GM21737 (cell line): Measurements from ENCODE around the gene EREG.
A peak's percentile ranks its signal among the peaks of the same experiment; 100 is the strongest.

Experiments
- ATAC-seq: cut with Tn5 transposase; IDR thresholded peaks from one replicate; pipeline ENCODE4 v1.9.1; 2021; ENCODE audit warnings: mild to moderate bottlenecking, moderate library complexity; ENCODE audit not compliant: unreplicated experiment

Gene EREG

GRCh38 chr4:74420863-74421262 is 55.9 kb downstream of the EREG start:
- ATAC-seq: no peak

DNA sequence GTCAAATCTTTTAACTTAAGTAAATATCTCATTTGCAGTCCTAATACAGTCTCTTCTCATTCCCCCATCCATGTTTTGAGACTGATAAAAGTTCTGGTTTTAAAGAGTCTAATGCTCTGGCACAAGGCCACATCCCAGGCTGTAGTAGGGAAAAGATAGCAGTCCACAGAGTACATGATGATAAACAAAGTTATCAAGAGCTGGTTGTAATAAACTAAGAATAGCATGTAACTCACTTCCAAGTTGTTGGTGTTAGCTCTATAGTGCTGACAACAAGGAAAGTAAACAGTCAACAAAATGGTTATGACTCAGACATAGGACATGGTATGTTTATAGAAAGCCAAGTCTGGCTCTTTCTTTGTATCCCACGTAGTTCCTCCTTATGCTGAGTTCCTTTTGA is 58.2 kb downstream of the EREG start:
- ATAC-seq: no peak

DNA sequence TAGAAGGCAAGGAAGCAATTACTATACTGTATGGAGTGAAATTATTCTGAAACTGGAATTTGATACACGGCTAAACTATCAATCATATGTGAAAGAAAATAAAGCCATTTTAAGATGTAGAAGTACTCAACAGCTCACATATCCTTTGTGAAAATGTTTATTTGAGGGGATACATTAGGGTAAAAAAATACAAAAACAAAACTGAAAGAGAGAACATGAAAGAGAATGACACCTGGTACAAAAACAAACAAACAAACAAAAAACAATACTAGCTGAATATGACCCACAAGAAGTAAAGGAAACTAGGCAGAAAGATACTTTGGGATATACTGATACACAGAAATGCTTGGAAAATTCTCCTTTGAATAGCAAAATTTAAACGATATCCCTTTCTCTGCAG is 59.2 kb downstream of the EREG start:
- no peak for ATAC-seq

GRCh38 chr4:74426101-74426500 is 61.2 kb downstream of the EREG start:
- ATAC-seq: no peak

DNA sequence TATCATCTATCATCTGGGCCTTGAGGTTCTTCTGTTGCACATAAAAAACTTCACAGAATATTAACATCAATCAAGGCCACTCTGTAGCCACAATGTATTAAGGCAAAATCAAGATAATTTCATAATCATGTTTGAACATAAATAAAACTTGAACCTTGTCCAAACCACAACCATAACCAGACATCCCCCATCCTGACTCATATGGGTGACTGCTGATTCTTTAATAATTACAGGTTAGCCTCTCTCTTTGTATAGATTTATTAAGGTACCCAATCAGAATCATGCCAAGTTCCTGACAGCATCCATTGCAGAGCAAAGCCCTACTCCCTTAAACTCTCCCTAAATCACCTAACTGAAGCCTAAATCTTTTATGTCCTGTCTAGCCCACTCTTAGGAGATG is 63.3 kb downstream of the EREG start:
- no peak for ATAC-seq

DNA sequence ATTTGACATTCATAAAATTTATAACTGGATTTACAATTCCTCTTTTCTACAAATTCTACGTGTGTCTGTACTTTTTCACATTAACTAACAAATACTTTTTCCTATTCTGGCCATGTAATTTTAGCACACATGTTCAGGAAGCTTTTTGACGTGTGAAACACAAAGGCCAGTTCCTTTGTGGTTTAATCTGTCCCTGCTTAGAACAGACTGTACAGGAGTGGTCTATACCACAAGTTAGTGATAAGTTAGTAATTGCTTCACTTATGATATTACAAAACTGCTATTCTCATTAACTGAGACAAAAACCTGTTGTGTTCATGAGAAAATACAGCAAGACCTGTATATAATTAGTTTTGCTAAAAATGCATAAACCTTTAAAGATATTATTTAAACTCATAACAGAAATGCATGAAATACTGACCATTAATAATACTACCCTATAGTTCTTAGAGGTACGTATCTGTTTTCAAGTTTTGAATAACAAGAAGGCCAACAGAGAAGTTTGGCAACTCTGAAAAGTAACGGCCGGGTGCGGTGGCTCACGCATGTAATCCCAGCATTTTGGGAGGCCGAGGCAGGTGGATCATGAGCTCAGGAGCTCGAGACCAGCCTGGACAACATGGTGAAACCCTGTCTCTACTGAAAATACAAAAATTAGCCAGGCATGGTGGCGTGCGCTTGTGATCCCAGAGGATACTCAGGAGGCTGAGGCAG is 66.3 kb downstream of the EREG start:
- peak; percentile 92 for ATAC-seq

DNA sequence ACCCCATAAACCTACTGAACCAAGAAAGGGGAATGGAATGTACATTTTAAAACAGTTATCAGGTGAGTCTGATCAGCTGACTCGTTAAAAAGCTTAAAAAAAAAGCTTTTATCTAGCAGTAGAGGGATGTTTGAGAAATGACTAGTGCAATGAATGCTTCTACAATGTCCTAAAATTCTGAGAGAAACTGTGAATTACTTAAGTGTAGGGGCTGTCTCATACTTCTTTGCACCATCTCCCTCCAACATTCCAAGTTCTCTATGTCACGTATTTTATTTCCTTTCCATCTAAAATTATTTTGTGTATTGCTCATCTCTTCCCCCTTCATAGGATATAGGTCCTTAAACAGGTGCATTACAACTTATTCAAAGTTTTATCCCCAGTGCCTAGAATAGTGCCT is 68.1 kb downstream of the EREG start:
- no peak for ATAC-seq

- no peak for ATAC-seq
These were observed 68.7 kb downstream of the EREG start for GRCh38 chr4:74433541-74434172.

DNA sequence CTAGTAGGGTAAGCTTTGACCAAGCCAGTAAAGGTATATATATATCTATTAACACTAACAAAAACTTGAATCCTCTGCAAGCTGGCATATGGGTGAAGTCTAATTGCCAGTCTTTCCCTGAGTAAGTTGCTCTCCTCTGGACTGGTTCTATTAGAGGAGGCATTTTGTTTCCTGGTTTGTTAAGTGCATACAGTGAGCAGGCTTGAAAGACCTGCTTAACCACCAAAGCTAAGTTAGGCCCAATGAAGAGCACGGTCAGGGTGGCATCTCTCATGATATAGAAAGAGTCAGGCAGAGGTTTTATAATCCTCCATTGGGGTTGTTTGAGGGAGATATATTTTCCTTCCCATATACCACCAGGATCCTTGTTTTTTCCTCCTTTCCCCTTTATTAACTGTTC is 70.4 kb downstream of the EREG start:
- ATAC-seq: no peak

- no peak for ATAC-seq
These were observed 72.9 kb downstream of the EREG start for GRCh38 chr4:74437866-74438265.
